Loucy (cell line): ENCODE measurements around the gene DNALI1.

Experiments
- CTCF ChIP-seq: fragments of 200-600 bp; sonication (generic); conservative IDR thresholded peaks from 2 replicates; pipeline ENCODE4 v1.5.1; 2014; ENCODE audit warnings: mild to moderate bottlenecking, antibody characterized with exemption, low read length
- EZH2phosphoT487 ChIP-seq: fragments of 200-600 bp; IDR thresholded peaks from 2 replicates; pipeline ENCODE4 v1.6.1; 2018; ENCODE audit warnings: antibody characterized with exemption, mild to moderate bottlenecking, moderate library complexity, borderline replicate concordance

GRCh38 chr1:37515185-37516034 lies 41.3 kb upstream of the DNALI1 start:
- TF ChIP-seq CTCF: no peak
- no peak for TF ChIP-seq EZH2phosphoT487
